ENCODE measurements around the gene EAPP.
A peak's percentile ranks its signal among the peaks of the same experiment; 100 is the strongest.
"Not testable (repeated sequence)": the region's sequence is repeated elsewhere in the genome, so short reads cannot be mapped to it uniquely, and the experiment has no call there.

The EAPP gene

GRCh38 chr14:34521071-34521470 is 18.4 kb downstream of the EAPP start:
- H2AK5ac ChIP-seq (ENCODE audit: low read depth, low read length); H3K4me2 ChIP-seq (ENCODE audit: insufficient read depth, low read length, poor library complexity, severe bottlenecking); H3K4ac ChIP-seq (ENCODE audit: low read length); H2BK5ac ChIP-seq (ENCODE audit: low read length); H3K14ac ChIP-seq (ENCODE audit: low read length); H3K4me1 ChIP-seq (ENCODE audit: control insufficient read depth in 2 of 2, insufficient read depth in 1 of 2, low read depth in 1 of 2, low read length in 2 of 2); H3K18ac ChIP-seq (ENCODE audit: low read length); H3K4me3 ChIP-seq (ENCODE audit: low read length in 2 of 2); H2AFZ ChIP-seq (ENCODE audit: low read length); H3K27me3 ChIP-seq (ENCODE audit: control insufficient read depth in 3 of 3, insufficient read depth in 3 of 3, low read depth in 1 of 3, low read length in 3 of 3); H3K27ac ChIP-seq (replicated peaks; ENCODE audit: low read length); H3K23ac ChIP-seq (ENCODE audit: low read depth, low read length, poor library complexity); H4K91ac ChIP-seq (ENCODE audit: low read depth, low read length, poor library complexity); H3K9ac ChIP-seq (ENCODE audit: low read depth, low read length, poor library complexity); H2BK15ac ChIP-seq (ENCODE audit: low read length); H4K8ac ChIP-seq (ENCODE audit: low read depth, low read length); H2BK12ac ChIP-seq (ENCODE audit: low read length); H2BK120ac ChIP-seq (ENCODE audit: low read depth, low read length); DNase-seq (ENCODE audit: low spot score); H3K9me3 ChIP-seq (replicated peaks in 1 of 2; ENCODE audit: control insufficient read depth in 2 of 2, insufficient read depth in 1 of 2, low read depth in 1 of 2, low read length in 2 of 2); H3K79me1 ChIP-seq (ENCODE audit: low read depth, low read length): not testable (repeated sequence)
- no CpG with 5 or more reads among the region's 6 CpGs for WGBS, 2 donors (ENCODE audit: extremely low coverage in 2 of 2, insufficient read length in 2 of 2, insufficient replicate concordance in 1 of 2)
- H3K36me3 ChIP-seq (replicated peaks in 1 of 2; ENCODE audit: control insufficient read depth in 2 of 2, insufficient read depth in 2 of 2, low read length in 2 of 2): peaks cover 22 to 81% of the 10 kb centered on the region in 2 donors

- not testable (repeated sequence) for H3K9ac ChIP-seq (ENCODE audit: low read depth, low read length, poor library complexity); H3K4me1 ChIP-seq (ENCODE audit: control insufficient read depth in 2 of 2, insufficient read depth in 1 of 2, low read depth in 1 of 2, low read length in 2 of 2); H3K27ac ChIP-seq (replicated peaks; ENCODE audit: low read length); H3K9me3 ChIP-seq (replicated peaks in 1 of 2; ENCODE audit: control insufficient read depth in 2 of 2, insufficient read depth in 1 of 2, low read depth in 1 of 2, low read length in 2 of 2); H4K8ac ChIP-seq (ENCODE audit: low read depth, low read length); H3K4ac ChIP-seq (ENCODE audit: low read length); H3K4me3 ChIP-seq (ENCODE audit: low read length in 2 of 2); H2BK120ac ChIP-seq (ENCODE audit: low read depth, low read length); H2BK12ac ChIP-seq (ENCODE audit: low read length); H3K14ac ChIP-seq (ENCODE audit: low read length); H2AK5ac ChIP-seq (ENCODE audit: low read depth, low read length); DNase-seq (ENCODE audit: low spot score); H2BK5ac ChIP-seq (ENCODE audit: low read length); H2AFZ ChIP-seq (ENCODE audit: low read length); H3K79me1 ChIP-seq (ENCODE audit: low read depth, low read length); H3K27me3 ChIP-seq (ENCODE audit: control insufficient read depth in 3 of 3, insufficient read depth in 3 of 3, low read depth in 1 of 3, low read length in 3 of 3); H3K23ac ChIP-seq (ENCODE audit: low read depth, low read length, poor library complexity); H2BK15ac ChIP-seq (ENCODE audit: low read length); H3K18ac ChIP-seq (ENCODE audit: low read length); H4K91ac ChIP-seq (ENCODE audit: low read depth, low read length, poor library complexity); H3K4me2 ChIP-seq (ENCODE audit: insufficient read depth, low read length, poor library complexity, severe bottlenecking)
- no CpG with 5 or more reads among the region's 7 CpGs for WGBS, 2 donors (ENCODE audit: extremely low coverage in 2 of 2, insufficient read length in 2 of 2, insufficient replicate concordance in 1 of 2)
- H3K36me3 ChIP-seq (replicated peaks in 1 of 2; ENCODE audit: control insufficient read depth in 2 of 2, insufficient read depth in 2 of 2, low read length in 2 of 2): peaks cover 22 to 83% of the 10 kb centered on the region in 2 donors
Observed at GRCh38 chr14:34520304-34520970, 19.1 kb downstream of the EAPP start.

GRCh38 chr14:34507884-34508283 is 31.6 kb downstream of the EAPP start:
- Histone ChIP-seq H2AFZ (ENCODE audit: low read length) (no peak overlapping the region), H2BK120ac (ENCODE audit: low read depth, low read length) (no peak overlapping the region)
- no CpG with 5 or more reads among the region's 11 CpGs for WGBS, 2 donors (ENCODE audit: extremely low coverage in 2 of 2, insufficient read length in 2 of 2, insufficient replicate concordance in 1 of 2)

DNA sequence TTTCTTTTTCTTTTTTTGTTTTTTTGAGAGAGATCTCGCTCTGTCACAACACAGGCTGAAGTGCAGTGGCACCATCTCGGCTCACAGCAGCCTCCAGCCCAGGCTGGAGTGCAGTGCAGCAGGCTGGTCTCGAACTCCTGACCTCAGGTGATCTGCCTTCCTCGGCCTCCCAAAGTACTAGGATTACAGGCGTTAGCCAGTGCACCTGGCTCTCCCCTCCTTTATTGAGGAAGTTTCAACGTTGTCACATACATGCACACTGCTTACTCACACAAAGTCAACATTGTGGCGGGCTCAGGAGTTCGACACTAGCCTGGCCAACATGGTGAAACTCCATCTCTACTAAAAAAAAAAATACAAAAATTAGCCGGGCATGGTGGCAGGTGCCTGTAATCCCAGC is 32.0 kb downstream of the EAPP start:
- WGBS, 2 donors (ENCODE audit: extremely low coverage in 2 of 2, insufficient read length in 2 of 2, insufficient replicate concordance in 1 of 2): no CpG with 5 or more reads among the region's 9 CpGs
- DNase-seq (ENCODE audit: low spot score): no peak

More at GRCh38 chr14:34507884-34508283, 31.6 kb downstream of the EAPP start:
- H4K91ac ChIP-seq (ENCODE audit: low read depth, low read length, poor library complexity): no peak overlapping the region
- H3K14ac ChIP-seq (ENCODE audit: low read length): no peak overlapping the region
- H3K27me3 ChIP-seq (ENCODE audit: control insufficient read depth in 3 of 3, insufficient read depth in 3 of 3, low read depth in 1 of 3, low read length in 3 of 3): no peaks in the 10 kb centered on the region
- no peak overlapping the region for H3K27ac ChIP-seq (replicated peaks; ENCODE audit: low read length)
- no peak overlapping the region for H2AK5ac ChIP-seq (ENCODE audit: low read depth, low read length)
- H3K4me1 ChIP-seq (ENCODE audit: control insufficient read depth in 2 of 2, insufficient read depth in 1 of 2, low read depth in 1 of 2, low read length in 2 of 2): no peaks in the 10 kb centered on the region
- no peak overlapping the region for H3K4me2 ChIP-seq (ENCODE audit: insufficient read depth, low read length, poor library complexity, severe bottlenecking)
- H3K9me3 ChIP-seq (replicated peaks in 1 of 2; ENCODE audit: control insufficient read depth in 2 of 2, insufficient read depth in 1 of 2, low read depth in 1 of 2, low read length in 2 of 2): no peaks in the 10 kb centered on the region
- H3K36me3 ChIP-seq (replicated peaks in 1 of 2; ENCODE audit: control insufficient read depth in 2 of 2, insufficient read depth in 2 of 2, low read length in 2 of 2): no peaks in the 10 kb centered on the region
- H4K8ac ChIP-seq (ENCODE audit: low read depth, low read length): no peak overlapping the region
- DNase-seq (ENCODE audit: low spot score): no peak
- H3K4me3 ChIP-seq (ENCODE audit: low read length in 2 of 2): no peak overlapping the region
- no peak overlapping the region for H2BK5ac ChIP-seq (ENCODE audit: low read length)
- H3K9ac ChIP-seq (ENCODE audit: low read depth, low read length, poor library complexity): no peak overlapping the region
- no peak overlapping the region for H3K18ac ChIP-seq (ENCODE audit: low read length)
- H3K23ac ChIP-seq (ENCODE audit: low read depth, low read length, poor library complexity): no peak overlapping the region
- H2BK15ac ChIP-seq (ENCODE audit: low read length): no peak overlapping the region
- no peak overlapping the region for H2BK12ac ChIP-seq (ENCODE audit: low read length)
- H3K79me1 ChIP-seq (ENCODE audit: low read depth, low read length): no peaks in the 10 kb centered on the region
- no peak overlapping the region for H3K4ac ChIP-seq (ENCODE audit: low read length)

More for the DNA sequence above, 32.0 kb downstream of the EAPP start:
- Histone ChIP-seq H4K91ac (ENCODE audit: low read depth, low read length, poor library complexity) (no peak overlapping the region), H3K4ac (ENCODE audit: low read length) (no peak overlapping the region), H2BK120ac (ENCODE audit: low read depth, low read length) (no peak overlapping the region), H3K9ac (ENCODE audit: low read depth, low read length, poor library complexity) (no peak overlapping the region), H3K14ac (ENCODE audit: low read length) (no peak overlapping the region), H3K23ac (ENCODE audit: low read depth, low read length, poor library complexity) (no peak overlapping the region), H3K79me1 (ENCODE audit: low read depth, low read length) (no peaks in the 10 kb centered on the region), H3K4me2 (ENCODE audit: insufficient read depth, low read length, poor library complexity, severe bottlenecking) (no peak overlapping the region), H2AFZ (ENCODE audit: low read length) (no peak overlapping the region), H4K8ac (ENCODE audit: low read depth, low read length) (no peak overlapping the region), H3K4me1 (ENCODE audit: control insufficient read depth in 2 of 2, insufficient read depth in 1 of 2, low read depth in 1 of 2, low read length in 2 of 2) (peaks cover 0 to under 1% of the 10 kb centered on the region in 2 donors), H3K18ac (ENCODE audit: low read length) (no peak overlapping the region), H2AK5ac (ENCODE audit: low read depth, low read length) (peak overlapping the region; percentile 63), H3K27me3 (ENCODE audit: control insufficient read depth in 3 of 3, insufficient read depth in 3 of 3, low read depth in 1 of 3, low read length in 3 of 3) (no peaks in the 10 kb centered on the region), H2BK5ac (ENCODE audit: low read length) (no peak overlapping the region), H3K36me3 (replicated peaks in 1 of 2; ENCODE audit: control insufficient read depth in 2 of 2, insufficient read depth in 2 of 2, low read length in 2 of 2) (no peaks in the 10 kb centered on the region), H2BK15ac (ENCODE audit: low read length) (no peak overlapping the region), H3K4me3 (ENCODE audit: low read length in 2 of 2) (no peak overlapping the region), H3K27ac (replicated peaks; ENCODE audit: low read length) (no peak overlapping the region), H3K9me3 (replicated peaks in 1 of 2; ENCODE audit: control insufficient read depth in 2 of 2, insufficient read depth in 1 of 2, low read depth in 1 of 2, low read length in 2 of 2) (no peaks in the 10 kb centered on the region), H2BK12ac (ENCODE audit: low read length) (no peak overlapping the region)
